Esophagus (tissue), 2 donors: ENCODE measurements around the gene PTPRD. TPM values are rescaled to one million over a fixed set of nuclear protein-coding genes. Genes with fewer than 3 reads are reported as not detected.
"Not testable (repeated sequence)": the region's sequence is repeated elsewhere in the genome, so short reads cannot be mapped to it uniquely, and the experiment has no call there.

Source experiments
- H3K27ac ChIP-seq, 2 donors: one replicate each; pipeline ENCODE4 v1.5.1; 2013; ENCODE audit warnings: low read depth in 2 of 2, mild to moderate bottlenecking in 2 of 2, inconsistent platforms in 1 of 2, low read length in 1 of 2, moderate library complexity in 1 of 2
- H3K27me3 ChIP-seq, 2 donors: one replicate each; pipeline ENCODE4 v1.6.1; 2013; ENCODE audit warnings: low read length in 2 of 2, control low read depth in 1 of 2, mild to moderate bottlenecking in 1 of 2; ENCODE audit not compliant: insufficient read depth in 2 of 2, control insufficient read depth in 1 of 2
- H3K36me3 ChIP-seq, 2 donors: one replicate each; pipeline ENCODE4 v1.6.1; 2013; ENCODE audit warnings: low read length in 1 of 2; ENCODE audit not compliant: control insufficient read depth in 2 of 2, insufficient read depth in 2 of 2
- H3K4me1 ChIP-seq, 2 donors: one replicate each; pipeline ENCODE4 v1.6.1; 2013; ENCODE audit warnings: low read length in 1 of 2; ENCODE audit not compliant: control insufficient read depth in 2 of 2, insufficient read depth in 2 of 2
- H3K4me3 ChIP-seq, 2 donors: one replicate each; pipeline ENCODE4 v1.5.1; 2013; ENCODE audit warnings: low read length in 2 of 2, mild to moderate bottlenecking in 2 of 2, low read depth in 1 of 2, moderate library complexity in 1 of 2
- H3K9me3 ChIP-seq, 2 donors: one replicate each; pipeline ENCODE4 v1.6.1; 2013; ENCODE audit warnings: mild to moderate bottlenecking in 2 of 2, low read depth in 1 of 2, low read length in 1 of 2, moderate library complexity in 1 of 2; ENCODE audit not compliant: control insufficient read depth in 2 of 2, insufficient read depth in 1 of 2
- WGBS, 2 donors: extraction: QIAGEN DNeasy Blood & Tissue Kit; methylation state at CpG; one replicate each; pipeline ENCODE4 v1.1.7; 2013; 5-methylcytosine and 5-hydroxymethylcytosine counted together
- polyA plus RNA-seq, 2 donors: library from polyadenylated mRNA; stranded (reverse); fragments of 200-250 nt; gene quantifications; one replicate each; pipeline ENCODE4 v1.2.3, GENCODE V29; 2013
- donor health status: healthy with polysubstance abuse.
- donor health status: Bipolar disorder and iron deficiency.

PTPRD gene
- polyA plus RNA-seq, 2 donors, result 0.53 to 0.60 TPM

DNA sequence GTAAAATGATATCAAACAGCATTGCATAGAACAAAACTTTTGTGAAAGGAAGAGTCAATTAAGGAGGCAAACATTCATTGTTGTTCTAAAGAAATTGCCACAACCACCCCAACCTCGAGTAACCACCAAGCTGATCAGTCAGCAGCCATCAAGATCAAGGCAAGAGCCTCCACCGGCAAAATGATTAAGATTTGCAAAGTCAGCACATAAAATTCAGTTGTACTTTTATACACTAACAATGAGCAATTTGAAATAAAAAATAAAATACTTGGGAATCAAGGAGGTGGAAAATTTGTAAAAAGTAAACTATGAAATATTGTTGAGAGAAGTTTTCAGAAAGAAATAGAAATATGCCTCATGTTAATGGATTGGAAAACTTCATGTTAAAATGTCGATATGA lies 1118.5 kb downstream of the PTPRD start:
- no peaks in the 10 kb centered on the region for H3K36me3 ChIP-seq
- WGBS, 2 donors, result 52 to 57% methylated on average over 3 of the region's 3 CpGs
- no peak overlapping the region for H3K4me3 ChIP-seq
- H3K9me3 ChIP-seq, result peaks cover 0 to 4% of the 10 kb centered on the region in 2 donors
- H3K27me3 ChIP-seq, result no peaks in the 10 kb centered on the region
- H3K4me1 ChIP-seq, result no peaks in the 10 kb centered on the region
- H3K27ac ChIP-seq, result no peak overlapping the region

DNA sequence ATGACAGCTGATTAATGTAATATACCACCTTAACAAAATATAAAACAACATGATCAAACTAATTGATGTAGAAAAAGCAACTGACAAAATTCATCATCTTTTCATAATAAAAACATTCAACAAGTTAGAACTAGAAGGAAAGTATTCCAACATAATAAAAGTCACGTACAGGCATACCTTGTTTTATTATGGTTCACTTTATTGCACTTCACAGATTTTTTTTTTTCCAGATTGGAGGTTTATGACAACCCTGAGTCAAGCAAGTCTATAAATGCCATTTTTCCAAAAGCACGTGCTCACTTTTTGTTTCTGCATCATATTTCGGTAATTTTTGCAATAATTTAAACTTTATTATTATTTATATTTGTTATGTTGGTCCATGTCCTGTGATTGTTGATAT lies 1120.3 kb downstream of the PTPRD start:
- Histone ChIP-seq H3K9me3 (peaks cover 0 to 4% of the 10 kb centered on the region in 2 donors), H3K27me3 (no peaks in the 10 kb centered on the region), H3K4me3 (no peak overlapping the region), H3K36me3 (no peaks in the 10 kb centered on the region), H3K4me1 (no peaks in the 10 kb centered on the region), H3K27ac (no peak overlapping the region)
- WGBS, 2 donors, result 73 to 76% methylated on average over 3 of the region's 3 CpGs

DNA sequence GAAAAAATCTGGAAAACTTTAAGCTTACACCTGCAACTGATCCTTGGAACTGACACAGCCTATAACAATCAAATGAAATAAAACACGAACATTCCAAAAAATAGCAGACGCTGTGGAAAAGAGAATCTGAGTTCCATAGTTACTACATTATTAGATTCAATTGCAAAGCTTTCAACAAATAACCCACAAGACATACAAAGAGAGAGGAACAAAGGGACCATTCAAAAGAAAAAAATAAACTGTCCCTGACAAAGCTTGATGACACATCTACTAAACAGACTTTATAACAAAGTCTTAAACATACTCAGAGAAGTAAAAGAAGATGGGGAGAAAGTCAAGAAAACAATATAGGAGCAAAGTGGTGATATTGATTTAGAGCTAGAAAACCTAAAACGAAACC lies 1123.6 kb downstream of the PTPRD start:
- Histone ChIP-seq H3K36me3 (no peaks in the 10 kb centered on the region), H3K4me1 (no peaks in the 10 kb centered on the region), H3K9me3 (no peaks in the 10 kb centered on the region), H3K4me3 (no peak overlapping the region), H3K27me3 (no peaks in the 10 kb centered on the region), H3K27ac (no peak overlapping the region)
- WGBS, 2 donors, result 77 to 79% methylated on average over 3 of the region's 3 CpGs

DNA sequence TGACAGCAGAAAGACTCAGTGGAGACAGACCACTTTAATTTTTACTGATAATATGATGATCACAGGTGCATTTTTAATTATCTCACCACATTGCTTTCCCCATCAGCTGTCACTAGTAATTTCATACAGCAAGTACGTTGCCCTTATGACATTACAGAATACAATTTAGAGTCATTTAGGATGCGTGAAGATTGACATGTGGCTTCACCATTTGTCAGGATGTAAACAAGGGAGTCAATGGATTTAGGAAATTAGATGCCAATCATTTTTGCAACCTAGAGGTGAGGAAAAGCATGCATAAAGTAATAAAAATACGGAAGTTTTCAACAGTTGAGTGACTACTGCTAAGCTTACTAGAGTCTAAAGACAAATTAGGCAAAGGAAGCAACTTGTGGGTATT lies 1129.6 kb downstream of the PTPRD start:
- Histone ChIP-seq H3K36me3 (no peaks in the 10 kb centered on the region), H3K27me3 (no peaks in the 10 kb centered on the region), H3K27ac (no peak overlapping the region), H3K4me1 (no peaks in the 10 kb centered on the region), H3K9me3 (no peaks in the 10 kb centered on the region), H3K4me3 (no peak overlapping the region)
- WGBS, 2 donors, result 60 to 61% methylated on average over 3 of the region's 3 CpGs

DNA sequence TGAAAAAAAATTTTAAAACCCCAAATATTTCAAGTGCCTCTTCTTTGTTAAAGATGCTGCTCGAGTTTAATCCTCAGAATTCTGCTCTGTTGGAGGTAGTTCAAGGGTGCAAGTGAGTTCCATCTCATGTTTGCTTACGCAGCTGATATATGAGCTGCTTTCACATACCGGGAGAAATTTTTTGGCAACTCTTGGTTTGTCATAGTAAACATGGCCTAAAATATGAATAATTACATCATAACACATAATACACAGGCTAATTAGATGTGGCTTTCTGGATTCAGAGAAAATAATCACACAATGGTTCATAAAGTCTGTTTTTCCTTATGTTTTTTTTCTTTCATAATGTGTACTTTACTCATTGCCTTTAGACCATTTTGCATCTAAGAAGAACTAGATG lies 1134.1 kb downstream of the PTPRD start:
- Histone ChIP-seq H3K4me3 (no peak overlapping the region), H3K36me3 (no peaks in the 10 kb centered on the region), H3K27me3 (no peaks in the 10 kb centered on the region), H3K27ac (no peak overlapping the region), H3K9me3 (no peaks in the 10 kb centered on the region), H3K4me1 (no peaks in the 10 kb centered on the region)
- WGBS, 2 donors, result 41 to 48% methylated on average over 3 of the region's 3 CpGs

DNA sequence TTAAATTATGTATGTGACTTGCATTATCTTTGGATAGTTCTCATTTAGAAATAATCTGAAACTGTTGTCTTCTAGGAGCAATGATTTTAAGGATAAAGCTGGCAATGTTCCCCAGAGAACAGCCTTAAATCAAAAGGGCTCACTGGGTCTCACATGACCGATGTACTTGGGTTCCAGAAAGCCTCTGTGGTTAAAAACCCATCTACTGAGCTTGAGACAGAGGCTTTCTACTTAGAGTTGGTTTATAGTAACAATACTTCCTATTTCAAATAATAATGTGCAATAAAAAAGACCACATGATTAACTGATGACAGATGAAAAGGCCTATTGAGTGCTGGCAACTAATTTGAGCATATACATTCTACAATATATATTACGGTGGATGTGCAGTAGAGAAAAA lies 1143.5 kb downstream of the PTPRD start:
- Histone ChIP-seq H3K4me3 (no peak overlapping the region), H3K27me3 (no peaks in the 10 kb centered on the region), H3K27ac (no peak overlapping the region), H3K4me1 (no peaks in the 10 kb centered on the region), H3K36me3 (no peaks in the 10 kb centered on the region), H3K9me3 (no peaks in the 10 kb centered on the region)
- 74 to 81% methylated on average over 2 of the region's 2 CpGs for WGBS, 2 donors

DNA sequence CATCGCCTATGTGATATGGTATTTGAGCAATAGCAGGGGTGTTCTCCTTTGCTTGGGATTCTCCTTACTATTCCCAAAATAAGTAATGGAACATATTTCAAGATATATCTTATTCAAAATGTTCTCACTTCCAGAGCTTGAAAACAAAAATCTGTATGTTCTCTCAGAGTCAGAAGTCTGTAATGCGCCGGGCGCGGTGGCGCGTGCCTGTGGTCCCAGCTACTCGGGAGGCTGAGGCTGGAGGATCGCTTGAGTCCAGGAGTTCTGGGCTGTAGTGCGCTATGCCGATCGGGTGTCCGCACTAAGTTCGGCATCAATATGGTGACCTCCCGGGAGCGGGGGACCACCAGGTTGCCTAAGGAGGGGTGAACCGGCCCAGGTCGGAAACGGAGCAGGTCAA lies 1170.9 kb downstream of the PTPRD start:
- H3K36me3 ChIP-seq, H3K27ac ChIP-seq, H3K4me1 ChIP-seq, H3K9me3 ChIP-seq, H3K27me3 ChIP-seq, H3K4me3 ChIP-seq: not testable (repeated sequence)
- 95 to 97% methylated on average over 15 of the region's 19 CpGs for WGBS, 2 donors

DNA sequence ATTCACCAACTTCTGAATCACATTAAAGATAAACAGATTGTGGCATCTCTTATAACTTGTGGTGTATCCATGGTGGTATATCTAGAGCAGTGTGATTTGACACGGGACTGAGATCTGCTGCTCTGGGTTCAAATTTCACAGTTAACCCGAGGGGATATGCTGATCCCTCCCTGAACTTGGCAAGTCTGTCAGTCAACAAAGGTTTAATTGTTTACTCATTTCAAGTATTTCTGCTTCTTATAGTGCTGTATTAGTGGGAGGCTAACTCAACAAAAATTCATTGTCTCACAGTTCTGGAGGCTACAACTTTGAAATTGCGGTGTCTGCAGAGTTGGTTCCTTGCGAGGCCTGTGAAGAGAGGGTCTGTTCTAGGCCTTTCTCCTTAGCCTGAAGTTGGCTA lies 1175.2 kb downstream of the PTPRD start:
- Histone ChIP-seq H3K36me3 (no peaks in the 10 kb centered on the region), H3K27ac (no peak overlapping the region)
- 67 to 73% methylated on average over 4 of the region's 4 CpGs for WGBS, 2 donors

DNA sequence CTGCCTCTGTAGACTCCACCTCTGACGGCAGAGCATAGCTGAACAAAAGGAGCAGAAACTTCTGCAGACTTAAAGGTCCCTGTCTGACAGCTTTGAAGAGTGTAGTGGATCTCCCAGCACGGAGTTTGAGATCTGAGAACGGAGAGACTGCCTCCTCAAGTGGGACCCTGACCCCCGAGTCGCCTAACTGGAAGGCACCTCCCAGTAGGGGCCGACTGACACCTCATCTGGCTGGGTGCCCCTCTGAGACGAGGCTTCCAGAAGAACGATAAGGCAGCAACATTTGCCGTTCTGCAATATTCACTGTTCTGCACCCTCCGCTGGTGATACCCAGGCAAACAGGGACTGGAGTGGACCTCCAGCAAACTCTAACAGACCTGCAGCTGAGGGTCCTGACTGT lies 1186.3 kb downstream of the PTPRD start:
- not testable (repeated sequence) for H3K36me3 ChIP-seq, H3K27ac ChIP-seq, H3K4me1 ChIP-seq, H3K4me3 ChIP-seq, H3K27me3 ChIP-seq, H3K9me3 ChIP-seq
- WGBS, 2 donors, result 91 to 93% methylated on average over 10 of the region's 10 CpGs

More for the DNA sequence above, 1175.2 kb downstream of the PTPRD start:
- Histone ChIP-seq H3K4me1 (no peaks in the 10 kb centered on the region), H3K9me3 (peaks cover 0 to 2% of the 10 kb centered on the region in 2 donors), H3K27me3 (no peaks in the 10 kb centered on the region), H3K4me3 (no peak overlapping the region)

DNA sequence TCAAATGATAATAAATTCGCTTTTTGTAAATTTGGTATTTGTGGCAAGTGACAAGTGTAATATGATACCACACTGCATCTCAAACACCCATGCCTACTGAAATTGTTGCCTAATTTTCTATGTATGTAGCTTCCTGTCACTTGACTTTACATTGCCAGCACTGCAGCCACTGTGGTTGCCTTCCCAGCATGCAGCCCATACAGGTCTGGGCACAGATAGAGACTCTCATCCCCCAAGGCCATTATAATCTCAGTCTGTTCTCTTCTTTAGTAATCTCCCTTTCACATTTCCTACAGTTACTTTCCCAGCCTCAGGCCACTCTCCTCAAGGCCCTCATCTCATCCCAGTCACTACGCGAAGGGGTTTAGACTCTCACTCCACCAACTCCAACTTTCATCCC lies 1200.6 kb downstream of the PTPRD start:
- Histone ChIP-seq H3K4me1 (no peaks in the 10 kb centered on the region), H3K4me3 (no peak overlapping the region), H3K9me3 (no peaks in the 10 kb centered on the region), H3K36me3 (no peaks in the 10 kb centered on the region), H3K27ac (no peak overlapping the region), H3K27me3 (no peaks in the 10 kb centered on the region)
- WGBS, 2 donors, result 94 to 96% methylated on average over 3 of the region's 3 CpGs
